ENCODE measurements around the gene NPW.

DNA sequence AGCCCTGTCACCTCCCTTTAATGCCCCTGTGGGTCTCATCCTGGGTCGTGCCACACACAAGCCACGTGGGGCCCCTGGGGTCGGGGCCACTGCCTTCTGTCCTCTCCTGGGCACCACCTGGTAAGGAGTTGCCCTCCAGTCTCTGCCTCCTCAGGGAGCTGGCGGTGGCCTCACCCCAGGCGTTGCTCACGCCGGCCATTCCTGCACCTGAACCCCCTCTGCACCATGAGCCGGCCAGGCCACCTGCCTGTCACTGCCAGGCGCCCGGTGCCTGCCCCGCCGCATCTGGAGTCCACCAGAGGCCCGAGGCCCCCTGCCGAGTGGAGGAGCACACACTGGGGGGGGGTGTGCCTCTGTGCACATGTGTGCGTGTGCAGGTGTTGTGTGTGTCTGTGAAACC, 17.5 kb downstream of the NPW start:
- TF ChIP-seq, protein P1, sequence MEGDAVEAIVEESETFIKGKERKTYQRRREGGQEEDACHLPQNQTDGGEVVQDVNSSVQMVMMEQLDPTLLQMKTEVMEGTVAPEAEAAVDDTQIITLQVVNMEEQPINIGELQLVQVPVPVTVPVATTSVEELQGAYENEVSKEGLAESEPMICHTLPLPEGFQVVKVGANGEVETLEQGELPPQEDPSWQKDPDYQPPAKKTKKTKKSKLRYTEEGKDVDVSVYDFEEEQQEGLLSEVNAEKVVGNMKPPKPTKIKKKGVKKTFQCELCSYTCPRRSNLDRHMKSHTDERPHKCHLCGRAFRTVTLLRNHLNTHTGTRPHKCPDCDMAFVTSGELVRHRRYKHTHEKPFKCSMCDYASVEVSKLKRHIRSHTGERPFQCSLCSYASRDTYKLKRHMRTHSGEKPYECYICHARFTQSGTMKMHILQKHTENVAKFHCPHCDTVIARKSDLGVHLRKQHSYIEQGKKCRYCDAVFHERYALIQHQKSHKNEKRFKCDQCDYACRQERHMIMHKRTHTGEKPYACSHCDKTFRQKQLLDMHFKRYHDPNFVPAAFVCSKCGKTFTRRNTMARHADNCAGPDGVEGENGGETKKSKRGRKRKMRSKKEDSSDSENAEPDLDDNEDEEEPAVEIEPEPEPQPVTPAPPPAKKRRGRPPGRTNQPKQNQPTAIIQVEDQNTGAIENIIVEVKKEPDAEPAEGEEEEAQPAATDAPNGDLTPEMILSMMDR (IDR thresholded peaks at IDR 0.05) = no peak
- no peak for TF ChIP-seq POLR2A (IDR thresholded peaks at IDR 0.05)

All from esophagus squamous epithelium (tissue), 4 donors.